DND-41 (cell line): ENCODE measurements around the gene SLC26A2.

ENCODE experiments used
- ATAC-seq: fragments of 200-7000 bp; cut with Tn5 transposase; 3 replicates; pipeline ENCODE4 v1.9.1; 2021; ENCODE audit warnings: low read depth; ENCODE audit not compliant: insufficient read depth
- DNase-seq: peaks from one replicate; pipeline ENCODE4 v3.0.0-alpha.2; 2020
- H2AFZ ChIP-seq: 2 replicates; pipeline ENCODE4 v1.6.0; 2012; ENCODE audit warnings: low read depth, low read length
- H3K27ac ChIP-seq: 2 replicates; pipeline ENCODE4 v1.5.1; 2012; ENCODE audit warnings: low read length, inconsistent platforms
- H3K27me3 ChIP-seq: fragments of 200-600 bp; sonication (generic); 2 replicates; pipeline ENCODE4 v1.6.0; 2012; ENCODE audit warnings: low read length, mild to moderate bottlenecking, inconsistent platforms; ENCODE audit not compliant: insufficient read depth, poor library complexity
- H3K36me3 ChIP-seq: 2 replicates; pipeline ENCODE4 v1.5.1; 2012; ENCODE audit warnings: low read length, inconsistent platforms; ENCODE audit not compliant: insufficient read depth
- H3K4me1 ChIP-seq: 2 replicates; pipeline ENCODE4 v1.5.1; 2012; ENCODE audit warnings: mild to moderate bottlenecking, low read length; ENCODE audit not compliant: insufficient read depth
- H3K4me2 ChIP-seq: 2 replicates; pipeline ENCODE4 v1.6.0; 2012; ENCODE audit warnings: mild to moderate bottlenecking, moderate library complexity, low read length, inconsistent platforms; ENCODE audit not compliant: insufficient read depth
- H3K4me3 ChIP-seq, 2 experiments: fragments of 200-600 bp in 1 of 2; shearing (Covaris generic) in 1 of 2; 2 replicates each; pipeline ENCODE4 v1.5.1; 2012 to 2016; ENCODE audit warnings: inconsistent platforms in 2 of 2, low read length in 2 of 2, mild to moderate bottlenecking in 2 of 2, low read depth in 1 of 2, moderate library complexity in 1 of 2
- H3K79me2 ChIP-seq: 2 replicates; pipeline ENCODE4 v1.6.0; 2012; ENCODE audit warnings: low read length, inconsistent platforms; ENCODE audit not compliant: insufficient read depth
- H3K9ac ChIP-seq: 2 replicates; pipeline ENCODE4 v1.6.0; 2012; ENCODE audit warnings: low read depth, mild to moderate bottlenecking, inconsistent platforms, low read length, moderate library complexity
- H3K9me3 ChIP-seq: 2 replicates; pipeline ENCODE4 v1.5.1; 2012; ENCODE audit warnings: low read length, moderate library complexity, mild to moderate bottlenecking, inconsistent platforms; ENCODE audit not compliant: insufficient read depth, severe bottlenecking
- H4K20me1 ChIP-seq: 2 replicates; pipeline ENCODE4 v1.6.0; 2012; ENCODE audit warnings: low read length; ENCODE audit not compliant: insufficient read depth
- CTCF ChIP-seq: IDR thresholded peaks from 2 replicates; pipeline ENCODE4 v1.5.1; 2012; ENCODE audit warnings: borderline replicate concordance, low read length, moderate library complexity, mild to moderate bottlenecking; ENCODE audit not compliant: poor library complexity, severe bottlenecking; ENCODE audit errors: extremely low read depth
- EZH2 ChIP-seq: IDR thresholded peaks from 3 replicates; pipeline ENCODE4 v1.6.1; 2012; ENCODE audit warnings: borderline replicate concordance, low read depth, mild to moderate bottlenecking, moderate library complexity, low read length, inconsistent platforms; ENCODE audit not compliant: severe bottlenecking

The SLC26A2 gene

GRCh38 chr5:150009671-150010387 lies 49.3 kb downstream of the SLC26A2 start:
- ATAC-seq (no peak), DNase-seq (no peak)
- no peak overlapping the region for H3K4me3 ChIP-seq
- peaks cover 93% of the 10 kb centered on the region for H3K36me3 ChIP-seq
- H3K4me1 ChIP-seq: peaks cover 3% of the 10 kb centered on the region; the same call in 1 of the 2 replicates
- peaks cover 3% of the 10 kb centered on the region for H3K9me3 ChIP-seq
- H2AFZ ChIP-seq: no peak overlapping the region
- no peak overlapping the region for H3K9ac ChIP-seq
- H3K4me2 ChIP-seq: no peak overlapping the region
- no peaks in the 10 kb centered on the region for H3K27me3 ChIP-seq
- TF ChIP-seq EZH2 (no peak), CTCF (no peak)
- peaks cover 24% of the 10 kb centered on the region for H3K79me2 ChIP-seq
- H3K27ac ChIP-seq: no peak overlapping the region
- peaks cover 4% of the 10 kb centered on the region; the same call in 1 of the 2 replicates for H4K20me1 ChIP-seq

GRCh38 chr5:150013931-150014330 lies 53.4 kb downstream of the SLC26A2 start:
- Histone ChIP-seq H3K36me3 (peaks cover 99% of the 10 kb centered on the region), H4K20me1 (no peaks in the 10 kb centered on the region), H3K4me1 (no peaks in the 10 kb centered on the region), H3K9me3 (peaks cover 13% of the 10 kb centered on the region), H3K4me3 (no peak overlapping the region), H3K27me3 (no peaks in the 10 kb centered on the region), H3K27ac (no peak overlapping the region), H3K4me2 (no peak overlapping the region), H3K9ac (no peak overlapping the region), H2AFZ (no peak overlapping the region), H3K79me2 (0 out of 2 replicates have a peak, but pooled peaks cover 5% of the 10 kb centered on the region)
- DNase-seq: no peak
- no peak for ATAC-seq
- TF ChIP-seq EZH2 (no peak), CTCF (no peak)

- no peaks in the 10 kb centered on the region for H3K27me3 ChIP-seq
- H3K79me2 ChIP-seq: 0 out of 2 replicates have a peak, but pooled peaks cover 5% of the 10 kb centered on the region
- H3K9me3 ChIP-seq: peaks cover 13% of the 10 kb centered on the region
- H3K4me1 ChIP-seq: no peaks in the 10 kb centered on the region
- H3K36me3 ChIP-seq: peaks cover 99% of the 10 kb centered on the region
- ATAC-seq (no peak), DNase-seq (no peak)
- no peak overlapping the region for H2AFZ ChIP-seq
- no peak overlapping the region for H3K4me3 ChIP-seq
- H3K4me2 ChIP-seq: no peak overlapping the region
- H4K20me1 ChIP-seq: no peaks in the 10 kb centered on the region
- no peak overlapping the region for H3K9ac ChIP-seq
- TF ChIP-seq CTCF (no peak), EZH2 (no peak)
- H3K27ac ChIP-seq: no peak overlapping the region
These were observed 53.9 kb downstream of the SLC26A2 start for GRCh38 chr5:150014456-150014855.
